GM12872 (cell line): ENCODE measurements around the gene MYO1E.

Experiments
- TF ChIP-seq, protein P1 (sequence below): IDR thresholded peaks from 3 replicates; pipeline ENCODE4 v1.5.1; 2011; ENCODE audit warnings: low read depth, mild to moderate bottlenecking, low read length, moderate library complexity; ENCODE audit not compliant: insufficient read depth

Gene MYO1E

DNA sequence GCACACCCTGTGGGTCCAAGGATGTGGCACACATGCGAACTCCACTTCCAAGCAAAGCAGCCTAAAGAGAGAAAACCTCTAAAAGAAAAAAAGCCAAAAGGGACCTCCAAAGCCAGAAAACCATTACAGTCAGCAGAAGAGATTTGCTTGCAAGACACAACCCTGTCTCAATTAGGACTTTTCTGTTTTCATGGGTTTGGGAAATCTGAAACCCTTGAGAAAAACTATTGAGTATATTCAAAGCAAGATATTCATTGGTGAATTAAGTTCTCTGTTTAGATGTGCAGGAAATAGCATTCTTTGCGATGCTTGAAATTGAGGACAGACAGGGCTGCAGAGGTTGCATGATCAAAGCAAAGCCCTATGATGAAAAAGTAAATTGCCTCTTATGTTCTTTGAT, 176.3 kb downstream of the MYO1E start:
- TF ChIP-seq, protein P1, sequence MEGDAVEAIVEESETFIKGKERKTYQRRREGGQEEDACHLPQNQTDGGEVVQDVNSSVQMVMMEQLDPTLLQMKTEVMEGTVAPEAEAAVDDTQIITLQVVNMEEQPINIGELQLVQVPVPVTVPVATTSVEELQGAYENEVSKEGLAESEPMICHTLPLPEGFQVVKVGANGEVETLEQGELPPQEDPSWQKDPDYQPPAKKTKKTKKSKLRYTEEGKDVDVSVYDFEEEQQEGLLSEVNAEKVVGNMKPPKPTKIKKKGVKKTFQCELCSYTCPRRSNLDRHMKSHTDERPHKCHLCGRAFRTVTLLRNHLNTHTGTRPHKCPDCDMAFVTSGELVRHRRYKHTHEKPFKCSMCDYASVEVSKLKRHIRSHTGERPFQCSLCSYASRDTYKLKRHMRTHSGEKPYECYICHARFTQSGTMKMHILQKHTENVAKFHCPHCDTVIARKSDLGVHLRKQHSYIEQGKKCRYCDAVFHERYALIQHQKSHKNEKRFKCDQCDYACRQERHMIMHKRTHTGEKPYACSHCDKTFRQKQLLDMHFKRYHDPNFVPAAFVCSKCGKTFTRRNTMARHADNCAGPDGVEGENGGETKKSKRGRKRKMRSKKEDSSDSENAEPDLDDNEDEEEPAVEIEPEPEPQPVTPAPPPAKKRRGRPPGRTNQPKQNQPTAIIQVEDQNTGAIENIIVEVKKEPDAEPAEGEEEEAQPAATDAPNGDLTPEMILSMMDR = no peak

DNA sequence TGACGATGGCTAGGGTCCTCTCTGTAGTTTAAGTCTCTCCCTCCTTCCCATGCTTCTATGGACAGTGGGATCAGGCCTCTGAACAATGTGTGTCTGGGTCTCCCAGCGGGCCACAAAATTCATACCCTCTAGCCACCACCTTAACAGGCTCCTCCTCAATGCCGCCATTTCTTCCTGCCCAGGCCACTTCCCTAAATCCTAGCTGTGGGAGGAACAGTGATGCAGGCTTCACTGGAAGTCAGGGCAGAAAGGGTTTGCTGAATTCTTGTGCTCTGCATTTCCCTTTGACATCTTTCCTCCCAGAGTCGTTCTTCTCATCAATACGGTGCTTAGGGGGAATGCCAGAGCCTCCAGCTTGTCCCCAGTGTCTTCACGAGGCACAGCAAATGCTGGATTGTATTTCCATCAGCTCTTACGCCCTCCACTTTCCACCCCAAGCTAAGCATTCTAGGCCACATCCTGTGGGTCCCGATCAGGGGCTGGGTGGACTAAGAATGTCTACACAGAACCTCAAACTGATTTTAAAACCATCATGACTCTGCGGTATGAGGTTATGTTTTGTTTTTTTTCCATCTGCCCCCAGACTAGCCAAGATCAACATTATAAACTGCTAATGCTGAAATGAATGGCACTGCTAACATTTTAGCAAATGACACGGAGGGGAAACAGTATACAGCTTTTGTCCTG, 177.9 kb downstream of the MYO1E start:
- TF ChIP-seq, protein P1 = no peak

DNA sequence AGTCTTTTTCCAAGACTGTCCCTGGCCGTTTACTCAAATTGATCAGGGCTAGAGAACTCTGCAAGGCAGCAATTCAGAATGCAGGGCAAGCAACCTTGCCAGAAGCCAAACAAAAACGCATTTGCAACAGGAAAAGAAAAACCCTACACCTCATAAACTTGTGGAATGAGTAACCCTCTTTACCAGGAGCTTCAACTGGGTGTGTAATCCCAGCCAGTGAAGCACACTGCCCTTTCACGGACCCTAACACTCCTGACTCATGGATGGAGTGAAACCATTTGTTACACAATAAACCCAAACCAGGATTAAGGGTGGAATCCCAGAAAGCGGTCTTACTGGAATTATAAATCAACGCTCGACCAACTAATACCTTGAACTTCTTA, 180.8 kb downstream of the MYO1E start:
- TF ChIP-seq, protein P1 = no peak

DNA sequence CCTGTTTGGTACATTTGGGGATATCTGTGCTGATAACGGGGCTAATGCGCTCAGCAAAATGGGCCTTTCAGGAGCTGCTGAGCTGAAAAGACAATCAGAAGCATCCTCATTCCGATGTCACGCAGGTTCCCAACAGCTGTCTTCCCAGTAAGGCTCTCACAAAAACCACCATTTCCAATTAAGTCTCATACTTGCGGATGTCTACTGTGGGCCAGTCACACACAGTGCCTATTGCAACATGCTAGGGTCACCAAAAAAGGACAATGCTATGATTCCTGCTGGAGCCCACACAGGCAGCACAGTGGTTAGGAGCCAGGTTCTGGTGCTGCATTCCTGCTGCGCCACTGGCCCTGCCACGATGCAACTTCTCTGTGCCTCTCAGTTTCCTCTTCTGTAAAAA, 182.4 kb downstream of the MYO1E start:
- TF ChIP-seq, protein P1 = no peak

DNA sequence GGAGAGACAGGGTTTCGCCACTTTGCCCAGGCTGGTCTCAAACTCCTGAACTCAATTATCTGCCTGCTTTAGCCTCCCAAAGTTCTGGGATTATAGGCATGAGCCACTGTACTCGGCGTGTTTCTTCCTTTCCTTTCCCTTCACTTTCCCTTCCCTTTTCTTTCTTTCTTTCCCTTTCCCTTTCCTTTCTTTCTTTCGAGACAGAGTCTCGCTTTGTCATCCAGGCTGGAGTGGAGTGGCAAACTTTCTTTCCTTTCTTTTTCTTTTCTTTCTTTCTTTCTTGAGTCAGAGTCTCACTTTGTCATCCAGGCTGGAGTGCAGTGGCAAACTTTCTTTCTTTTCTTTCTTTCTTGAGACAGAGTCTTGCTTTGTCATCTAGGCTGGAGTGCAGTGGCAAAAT, 183.4 kb downstream of the MYO1E start:
- TF ChIP-seq, protein P1 = no peak

DNA sequence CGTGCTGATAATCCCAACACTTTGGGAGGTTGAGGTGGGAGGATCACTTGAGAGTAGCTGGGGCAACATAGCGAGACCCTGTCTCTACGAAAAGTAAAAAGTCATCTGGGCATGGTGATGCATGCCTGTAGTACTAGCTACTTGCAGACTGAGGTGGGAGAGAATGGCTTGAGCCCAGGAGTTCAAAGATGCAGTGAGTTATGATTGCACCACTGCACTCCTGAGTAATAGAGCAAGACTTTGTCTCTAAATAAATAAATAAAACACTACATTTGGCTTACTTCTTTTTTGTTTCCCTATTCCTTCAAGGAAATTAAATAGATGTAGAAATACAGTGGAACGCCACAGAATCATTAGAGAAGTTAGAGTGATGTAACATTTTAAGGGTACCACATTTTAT, 186.2 kb downstream of the MYO1E start:
- TF ChIP-seq, protein P1 = no peak

DNA sequence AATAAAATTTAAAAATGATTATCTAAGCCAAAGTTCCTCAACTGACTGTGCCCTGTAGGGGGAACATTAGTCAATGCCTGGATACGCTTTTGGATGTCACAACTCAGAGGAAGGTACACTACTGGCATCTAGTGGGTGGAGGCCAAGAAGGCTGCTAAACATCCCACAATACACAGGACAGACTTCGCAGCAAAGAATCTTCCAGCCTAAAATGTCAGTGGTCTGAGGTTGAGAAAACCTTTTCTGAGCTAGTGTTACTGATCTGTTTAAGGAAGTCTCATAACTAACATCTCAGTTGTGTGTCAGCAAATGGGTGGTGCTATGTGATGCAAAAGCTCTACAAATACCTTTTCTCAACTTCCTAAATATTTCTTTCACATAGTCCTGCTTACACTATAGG, 186.9 kb downstream of the MYO1E start:
- TF ChIP-seq, protein P1 = no peak
